Stimulated activated CD4-positive, alpha-beta T cell treated with anti-CD3 and anti-CD28 coated beads, Interleukin-1b, Interleukin-23, amount 100 ng/mL, for 48 hours (primary cell): Measurements from ENCODE around the gene CFAP58.
A peak's percentile ranks its signal among the peaks of the same experiment; 100 is the strongest.

Source experiments
- DNase-seq: peaks from one replicate; pipeline ENCODE4 v3.0.0-alpha.2; 2020

CFAP58 gene

GRCh38 chr10:104323085-104323484 lies 30.5 kb upstream of the CFAP58 start:
- DNase-seq, result no peak

- DNase-seq, result no peak
Measured at GRCh38 chr10:104323760-104324201, 29.9 kb upstream of the CFAP58 start.

GRCh38 chr10:104324221-104324686 lies 29.4 kb upstream of the CFAP58 start:
- DNase-seq, result no peak

- DNase-seq, result no peak
Measured at GRCh38 chr10:104324931-104325330, 28.7 kb upstream of the CFAP58 start.

- DNase-seq, result no peak
Measured at GRCh38 chr10:104325436-104326435, 27.9 kb upstream of the CFAP58 start.

- DNase-seq, result no peak
Measured at GRCh38 chr10:104326991-104327610, 26.5 kb upstream of the CFAP58 start.

GRCh38 chr10:104327745-104328645 lies 25.6 kb upstream of the CFAP58 start:
- DNase-seq, result no peak

- no peak for DNase-seq
Measured at GRCh38 chr10:104328646-104328895, 25.1 kb upstream of the CFAP58 start.

- DNase-seq, result peak; percentile 91
Measured at GRCh38 chr10:104328896-104329710, 24.5 kb upstream of the CFAP58 start.

GRCh38 chr10:104329735-104330134 lies 23.9 kb upstream of the CFAP58 start:
- DNase-seq, result no peak

- no peak for DNase-seq
Measured at GRCh38 chr10:104330168-104331110, 23.2 kb upstream of the CFAP58 start.

GRCh38 chr10:104331208-104331838 lies 22.3 kb upstream of the CFAP58 start:
- DNase-seq, result no peak

GRCh38 chr10:104332243-104333031 lies 21.2 kb upstream of the CFAP58 start:
- no peak for DNase-seq

GRCh38 chr10:104333032-104333727 lies 20.5 kb upstream of the CFAP58 start:
- DNase-seq, result peak; percentile 42

GRCh38 chr10:104333728-104334373 lies 19.8 kb upstream of the CFAP58 start:
- no peak for DNase-seq

GRCh38 chr10:104334561-104334960 lies 19.1 kb upstream of the CFAP58 start:
- DNase-seq, result no peak

GRCh38 chr10:104334965-104335650 lies 18.5 kb upstream of the CFAP58 start:
- DNase-seq, result no peak
